Thoracic aorta (tissue), 2 donors: ENCODE data around the gene TTLL3. TPM values are rescaled to one million over a fixed set of nuclear protein-coding genes. Genes with fewer than 3 reads are reported as not detected.

Experiments
- ATAC-seq: fragments of 150-250 bp; one replicate; pipeline ENCODE4 v1.8.0; 2017; ENCODE audit warnings: low read depth; ENCODE audit not compliant: insufficient number of reproducible peaks, low FRiP score
- DNase-seq: peaks from one replicate; pipeline ENCODE4 v3.0.0-alpha.2; 2020; ENCODE audit warnings: low spot score
- H3K27ac ChIP-seq, 2 donors: fragments of 200-600 bp; sonication (generic); 1 replicate in 1 of 2; 2 replicates in 1 of 2; pipeline ENCODE4 v1.5.1; 2016; ENCODE audit warnings: mild to moderate bottlenecking in 2 of 2, moderate library complexity in 2 of 2
- H3K27me3 ChIP-seq: fragments of 200-600 bp; sonication (generic); replicated peaks from 2 replicates; pipeline ENCODE4 v1.6.0; 2016; ENCODE audit warnings: mild to moderate bottlenecking; ENCODE audit not compliant: insufficient read depth
- H3K36me3 ChIP-seq: fragments of 200-600 bp; sonication (generic); one replicate; pipeline ENCODE4 v1.5.1; 2016
- H3K4me1 ChIP-seq, 2 donors: fragments of 200-600 bp; sonication (generic); 1 replicate in 1 of 2; 2 replicates in 1 of 2; pipeline versions ENCODE4 v1.5.1 to v1.6.0; 2016; ENCODE audit warnings: low read depth in 2 of 2, mild to moderate bottlenecking in 1 of 2; ENCODE audit not compliant: control insufficient read depth in 1 of 2
- H3K4me3 ChIP-seq: fragments of 200-600 bp; sonication (generic); 2 replicates; pipeline ENCODE4 v1.5.1; 2016; ENCODE audit warnings: mild to moderate bottlenecking
- H3K9me3 ChIP-seq: fragments of 200-600 bp; sonication (generic); 2 replicates; pipeline ENCODE4 v1.5.1; 2016
- CTCF ChIP-seq: fragments of 200-600 bp; sonication (generic); IDR thresholded peaks from one replicate; pipeline ENCODE4 v1.5.1; 2019; ENCODE audit warnings: antibody characterized with exemption
- total RNA-seq, 2 donors: library from RNA; depleted of rRNA; stranded (reverse); fragments of >200 nt; gene quantifications; one replicate each; pipeline versions ENCODE4 v1.1.0 to v1.2.3, GENCODE V29; 2016

TTLL3 gene
- total RNA-seq, 2 donors from 2014 or later = 77.0 to 91.9 TPM

GRCh38 chr3:9797196-9797945 lies 12.7 kb upstream of the TTLL3 start:
- TF ChIP-seq CTCF = no peak
- no peak overlapping the region for H3K27ac ChIP-seq
- DNase-seq (no peak), ATAC-seq (no peak)
- peaks cover 45% of the 10 kb centered on the region for H3K36me3 ChIP-seq
- H3K9me3 ChIP-seq = no peaks in the 10 kb centered on the region
- no peaks in the 10 kb centered on the region for H3K27me3 ChIP-seq
- H3K4me3 ChIP-seq = no peak overlapping the region
- H3K4me1 ChIP-seq = peaks cover 6 to 24% of the 10 kb centered on the region in 2 donors

GRCh38 chr3:9800529-9800928 lies 9.5 kb upstream of the TTLL3 start:
- H3K36me3 ChIP-seq = peaks cover 75% of the 10 kb centered on the region
- TF ChIP-seq CTCF = no peak
- peaks cover 0 to 3% of the 10 kb centered on the region in 2 donors for H3K4me1 ChIP-seq
- DNase-seq (no peak), ATAC-seq (no peak)
- H3K9me3 ChIP-seq = no peaks in the 10 kb centered on the region
- no peak overlapping the region for H3K27ac ChIP-seq
- no peaks in the 10 kb centered on the region for H3K27me3 ChIP-seq
- no peak overlapping the region for H3K4me3 ChIP-seq

- Histone ChIP-seq H3K9me3 (no peaks in the 10 kb centered on the region), H3K36me3 (peaks cover 62% of the 10 kb centered on the region), H3K4me3 (no peak overlapping the region), H3K4me1 (no peaks in the 10 kb centered on the region), H3K27ac (no peak overlapping the region), H3K27me3 (no peaks in the 10 kb centered on the region)
- TF ChIP-seq CTCF = no peak
- no peak for ATAC-seq
- no peak for DNase-seq
These were observed 6.6 kb upstream of the TTLL3 start for GRCh38 chr3:9803494-9803893.

GRCh38 chr3:9804996-9805395 lies 5.1 kb upstream of the TTLL3 start:
- no peak for TF ChIP-seq CTCF
- H3K4me3 ChIP-seq = no peak overlapping the region
- H3K4me1 ChIP-seq = peaks cover 0 to 7% of the 10 kb centered on the region in 2 donors
- no peaks in the 10 kb centered on the region for H3K9me3 ChIP-seq
- DNase-seq (no peak), ATAC-seq (no peak)
- no peak overlapping the region for H3K27ac ChIP-seq
- peaks cover 50% of the 10 kb centered on the region for H3K36me3 ChIP-seq
- H3K27me3 ChIP-seq = no peaks in the 10 kb centered on the region

- Histone ChIP-seq H3K4me3 (no peak overlapping the region), H3K36me3 (peaks cover 42% of the 10 kb centered on the region), H3K27me3 (no peaks in the 10 kb centered on the region), H3K4me1 (peaks cover 0 to 14% of the 10 kb centered on the region in 2 donors), H3K9me3 (no peaks in the 10 kb centered on the region), H3K27ac (no peak overlapping the region)
- DNase-seq = no peak
- ATAC-seq = no peak
- no peak for TF ChIP-seq CTCF
These were observed 3.9 kb upstream of the TTLL3 start for GRCh38 chr3:9806137-9806536.
